ENCODE results near the gene ASIC2.

ASIC2 gene

GRCh38 chr17:33196883-33197282, 96.2 kb downstream of the ASIC2 start:
- H3K27ac ChIP-seq: no peak overlapping the region
- TF ChIP-seq CTCF (conservative IDR thresholded peaks at IDR 0.05): no peak

GRCh38 chr17:33192951-33193911, 99.9 kb downstream of the ASIC2 start:
- TF ChIP-seq CTCF (conservative IDR thresholded peaks at IDR 0.05): no peak
- no peak overlapping the region for H3K27ac ChIP-seq

DNA sequence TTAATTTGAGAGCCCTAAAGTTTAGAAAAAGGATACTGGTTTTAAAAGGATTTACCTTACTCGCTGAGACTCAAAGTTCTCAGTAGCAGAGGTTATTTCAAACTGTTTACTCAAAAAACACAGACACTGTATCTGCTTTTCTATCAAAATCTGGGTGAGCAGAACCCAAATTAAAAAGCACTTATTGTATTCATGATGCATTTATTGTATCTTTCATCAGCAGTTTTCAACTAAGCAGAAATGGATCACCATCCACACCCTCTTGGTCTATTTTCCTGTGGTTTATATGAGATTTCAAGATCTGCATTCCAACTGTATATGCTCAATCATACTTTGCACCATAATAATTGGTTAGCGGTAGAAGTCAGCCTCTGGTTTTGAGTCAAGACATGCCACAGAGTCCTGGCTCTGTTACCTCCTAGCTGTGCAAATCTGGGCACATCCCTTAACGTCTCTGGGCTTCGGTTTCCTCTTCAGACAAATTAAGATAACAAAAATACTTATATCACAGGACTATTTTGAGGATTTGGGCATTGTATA, 109.5 kb downstream of the ASIC2 start:
- TF ChIP-seq CTCF (conservative IDR thresholded peaks at IDR 0.05): no peak

GRCh38 chr17:33179151-33179550, 113.9 kb downstream of the ASIC2 start:
- H3K27ac ChIP-seq: no peak overlapping the region
- TF ChIP-seq CTCF (conservative IDR thresholded peaks at IDR 0.05): no peak

More for the DNA sequence above, 109.5 kb downstream of the ASIC2 start:
- H3K27ac ChIP-seq: no peak overlapping the region

DNA sequence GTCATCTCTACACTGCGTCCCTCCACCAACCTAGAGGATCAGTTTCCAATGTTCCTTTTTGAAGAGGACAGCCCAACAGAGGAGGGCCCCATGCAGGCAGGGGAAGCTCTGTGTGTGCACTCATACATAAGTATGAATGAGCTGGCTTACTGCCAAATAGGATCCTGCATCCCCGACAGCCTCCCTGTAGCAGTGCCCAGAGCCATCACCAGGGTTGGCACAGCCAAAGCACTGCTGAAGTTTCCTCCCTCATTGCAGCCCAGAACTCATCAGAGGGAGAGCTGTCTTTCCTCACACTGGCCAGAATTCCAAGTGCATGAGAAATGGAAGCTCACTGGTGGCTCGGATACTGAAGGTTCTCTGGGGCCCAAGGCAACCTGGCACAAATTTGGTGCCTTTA, 114.4 kb downstream of the ASIC2 start:
- no peak for TF ChIP-seq CTCF (conservative IDR thresholded peaks at IDR 0.05)

GRCh38 chr17:33175562-33175961, 117.5 kb downstream of the ASIC2 start:
- TF ChIP-seq CTCF (conservative IDR thresholded peaks at IDR 0.05): peak; percentile 21; the same call in 1 of the 2 replicates
- no peak overlapping the region for H3K27ac ChIP-seq

More for the DNA sequence above, 114.4 kb downstream of the ASIC2 start:
- no peak overlapping the region for H3K27ac ChIP-seq

- H3K27ac ChIP-seq: no peak overlapping the region
- TF ChIP-seq CTCF (conservative IDR thresholded peaks at IDR 0.05): no peak
Observed at GRCh38 chr17:33171931-33172330, 121.2 kb downstream of the ASIC2 start.
